Cardiac muscle cell (in vitro differentiated cells and primary cell): ENCODE results near the gene TAS1R3. TPM values are rescaled to one million over a fixed set of nuclear protein-coding genes. Genes with fewer than 3 reads are reported as not detected.

Experiments used
- DNase-seq, 2 donors: peaks; one replicate each; pipeline versions ENCODE4 v3.0.0 to v3.0.0-alpha.2; 2010 to 2017; ENCODE audit warnings: low read depth in 1 of 2, low spot score in 1 of 2
- H3K27ac ChIP-seq: fragments of 200-600 bp; sonication (generic); 2 replicates; pipeline ENCODE4 v1.5.1; 2016
- H3K27me3 ChIP-seq: fragments of 200-600 bp; sonication (generic); 2 replicates; pipeline ENCODE4 v1.6.0; 2016; ENCODE audit warnings: control low read depth
- H3K36me3 ChIP-seq: fragments of 200-600 bp; sonication (generic); 2 replicates; pipeline ENCODE4 v1.5.1; 2016; ENCODE audit warnings: control low read depth
- H3K4me1 ChIP-seq: fragments of 200-600 bp; sonication (generic); 2 replicates; pipeline ENCODE4 v1.8.1; 2017; ENCODE audit warnings: low read depth, mild to moderate bottlenecking, mixed run types
- H3K4me3 ChIP-seq: fragments of 200-600 bp; sonication (generic); 2 replicates; pipeline ENCODE4 v1.5.1; 2016; ENCODE audit warnings: mild to moderate bottlenecking
- H3K9me3 ChIP-seq: fragments of 200-600 bp; sonication (generic); 2 replicates; pipeline ENCODE4 v1.5.1; 2017; ENCODE audit warnings: low read depth, mild to moderate bottlenecking, control low read depth
- polyA plus RNA-seq: library from polyadenylated mRNA; unstranded; fragments of >200 nt; fragmentation: Nextera tagmentation; extraction: Ambion mirVana; gene quantifications from 2 replicates; pipeline ENCODE4 v1.2.1, GENCODE V29; 2016
- total RNA-seq: library from RNA; depleted of rRNA; stranded (reverse); fragments of >200 nt; gene quantifications from 2 replicates; pipeline ENCODE4 v1.2.3, GENCODE V29; 2016
- TF ChIP-seq, protein P1 (sequence below): IDR thresholded peaks from 2 replicates; pipeline ENCODE4 v1.5.1; 2012; ENCODE audit warnings: low read depth, mild to moderate bottlenecking, low read length

Gene TAS1R3
- total and polyA plus RNA-seq, 2 experiments from 2014 or later: 0.32 to 1.1 TPM

DNA sequence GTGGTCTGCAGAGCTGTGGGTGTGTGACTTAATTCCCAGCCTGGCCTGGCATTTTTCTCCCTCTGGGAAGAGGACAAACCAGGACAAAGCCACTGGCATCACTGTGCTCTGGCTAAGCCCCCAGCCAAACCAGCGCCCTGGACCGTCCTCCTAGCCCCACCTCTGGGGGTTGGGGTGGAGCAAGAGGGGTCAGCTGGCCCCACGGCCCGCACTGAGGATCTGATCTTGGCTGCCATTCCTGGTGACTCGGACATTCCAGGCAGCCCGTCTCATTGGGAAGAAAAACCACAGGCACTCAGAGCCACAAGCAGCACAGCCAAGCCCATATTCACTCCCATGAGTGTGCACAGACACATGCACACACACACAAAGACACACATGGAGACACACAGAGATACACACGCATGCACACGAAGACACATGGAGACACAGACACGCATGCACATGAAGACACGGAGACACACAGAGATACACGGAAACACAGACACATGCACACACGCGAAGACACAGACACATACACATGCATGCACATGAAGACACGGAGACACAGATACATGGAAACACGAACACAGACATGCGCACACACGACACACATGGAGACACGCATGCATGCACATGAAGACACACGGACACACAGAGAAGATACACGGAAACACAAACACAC, 29.6 kb downstream of the TAS1R3 start:
- no peak overlapping the region for H3K4me3 ChIP-seq
- H3K27me3 ChIP-seq: no peaks in the 10 kb centered on the region
- no peaks in the 10 kb centered on the region for H3K36me3 ChIP-seq
- H3K27ac ChIP-seq: peak overlapping the region; percentile 92
- TF ChIP-seq, protein P1, sequence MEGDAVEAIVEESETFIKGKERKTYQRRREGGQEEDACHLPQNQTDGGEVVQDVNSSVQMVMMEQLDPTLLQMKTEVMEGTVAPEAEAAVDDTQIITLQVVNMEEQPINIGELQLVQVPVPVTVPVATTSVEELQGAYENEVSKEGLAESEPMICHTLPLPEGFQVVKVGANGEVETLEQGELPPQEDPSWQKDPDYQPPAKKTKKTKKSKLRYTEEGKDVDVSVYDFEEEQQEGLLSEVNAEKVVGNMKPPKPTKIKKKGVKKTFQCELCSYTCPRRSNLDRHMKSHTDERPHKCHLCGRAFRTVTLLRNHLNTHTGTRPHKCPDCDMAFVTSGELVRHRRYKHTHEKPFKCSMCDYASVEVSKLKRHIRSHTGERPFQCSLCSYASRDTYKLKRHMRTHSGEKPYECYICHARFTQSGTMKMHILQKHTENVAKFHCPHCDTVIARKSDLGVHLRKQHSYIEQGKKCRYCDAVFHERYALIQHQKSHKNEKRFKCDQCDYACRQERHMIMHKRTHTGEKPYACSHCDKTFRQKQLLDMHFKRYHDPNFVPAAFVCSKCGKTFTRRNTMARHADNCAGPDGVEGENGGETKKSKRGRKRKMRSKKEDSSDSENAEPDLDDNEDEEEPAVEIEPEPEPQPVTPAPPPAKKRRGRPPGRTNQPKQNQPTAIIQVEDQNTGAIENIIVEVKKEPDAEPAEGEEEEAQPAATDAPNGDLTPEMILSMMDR: no peak
- DNase-seq: peak; percentile 67 to 94
- H3K4me1 ChIP-seq: peaks cover 39% of the 10 kb centered on the region
- H3K9me3 ChIP-seq: no peaks in the 10 kb centered on the region

DNA sequence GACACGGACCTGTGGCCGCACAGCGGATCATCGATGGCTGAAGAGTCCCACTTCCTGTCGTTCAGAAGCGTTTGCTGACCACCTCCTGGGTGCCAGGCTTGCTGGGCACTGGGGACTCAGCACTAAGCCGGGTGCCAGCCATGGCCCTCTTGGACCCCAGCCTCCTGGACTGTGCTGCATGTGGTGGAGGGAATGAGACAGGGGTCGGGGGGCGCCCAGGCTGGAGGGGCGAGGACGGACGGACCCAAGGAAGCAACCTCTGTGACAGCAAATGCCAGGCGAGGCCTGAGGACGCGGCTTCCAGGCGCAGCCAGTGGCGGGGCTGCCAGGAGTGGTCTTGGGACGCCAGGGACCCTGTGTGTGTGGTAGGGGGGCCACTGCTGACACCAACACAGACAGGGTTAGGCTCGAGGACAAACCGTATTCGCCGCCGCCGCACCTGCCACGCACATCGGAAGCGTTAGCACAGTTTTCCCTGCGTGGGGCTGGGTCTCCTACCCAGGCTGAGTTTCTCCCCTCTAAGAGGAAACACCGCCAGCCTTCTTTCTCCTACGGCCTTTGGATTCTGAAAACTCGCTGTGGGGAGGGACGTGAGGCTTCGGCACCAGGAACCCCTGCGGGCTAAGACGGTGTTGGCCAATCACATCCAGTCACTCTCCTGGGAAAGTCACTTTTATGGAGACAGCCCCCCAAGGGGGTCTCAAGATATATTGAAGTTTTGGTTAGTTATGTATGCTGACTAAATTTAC, 30.3 kb downstream of the TAS1R3 start:
- peak overlapping the region; percentile 92 for H3K27ac ChIP-seq
- H3K27me3 ChIP-seq: no peaks in the 10 kb centered on the region
- peaks cover 39% of the 10 kb centered on the region for H3K4me1 ChIP-seq
- TF ChIP-seq, protein P1: no peak
- H3K4me3 ChIP-seq: no peak overlapping the region
- H3K9me3 ChIP-seq: no peaks in the 10 kb centered on the region
- no peak for DNase-seq
- H3K36me3 ChIP-seq: no peaks in the 10 kb centered on the region

DNA sequence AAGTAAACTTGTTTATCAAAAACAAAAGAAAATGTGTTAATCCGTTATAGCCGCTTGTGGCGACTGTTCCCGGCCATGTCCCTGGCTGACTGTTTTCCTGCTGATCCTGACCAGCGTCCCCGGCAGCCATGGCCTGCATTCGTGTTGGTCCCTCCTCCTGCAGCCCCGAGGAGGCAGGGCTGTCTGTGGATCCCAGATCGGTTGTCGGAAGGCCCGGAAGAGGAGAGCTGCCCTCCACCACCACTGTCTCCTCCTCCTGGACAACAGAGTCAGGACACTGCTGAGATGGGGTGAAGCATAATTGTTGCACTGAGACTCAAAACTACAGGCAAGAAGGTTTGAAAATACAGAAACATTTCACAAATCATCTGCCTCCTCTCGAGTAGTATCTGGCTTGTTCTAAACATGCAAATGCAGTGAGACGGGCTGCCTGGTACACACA, 30.9 kb downstream of the TAS1R3 start:
- Histone ChIP-seq H3K27ac (peak overlapping the region; percentile 92), H3K27me3 (no peaks in the 10 kb centered on the region), H3K4me3 (no peak overlapping the region), H3K9me3 (no peaks in the 10 kb centered on the region), H3K4me1 (peaks cover 36% of the 10 kb centered on the region), H3K36me3 (no peaks in the 10 kb centered on the region)
- DNase-seq: peak; percentile 50 to 86
- TF ChIP-seq, protein P1: peak; percentile 20

DNA sequence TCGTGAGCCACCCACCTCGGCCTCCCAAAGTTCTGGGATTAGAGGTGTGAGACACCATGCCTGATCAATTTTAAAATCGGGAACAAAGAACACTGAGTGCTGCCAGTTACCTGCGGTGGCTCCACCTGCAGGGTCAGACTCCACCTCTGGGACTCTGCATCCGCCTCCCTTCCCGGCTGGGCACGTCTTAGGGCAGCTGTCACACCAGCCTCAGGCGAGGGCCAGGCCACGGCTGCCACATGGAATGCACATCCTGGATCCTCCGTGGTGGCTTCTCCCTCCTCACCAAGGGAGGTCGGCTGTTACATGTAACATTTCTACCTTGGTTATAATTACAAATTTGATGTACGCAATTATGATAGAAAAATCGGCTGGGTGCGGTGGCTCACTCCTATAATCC, 33.2 kb downstream of the TAS1R3 start:
- TF ChIP-seq, protein P1: no peak
- Histone ChIP-seq H3K9me3 (no peaks in the 10 kb centered on the region), H3K36me3 (no peaks in the 10 kb centered on the region), H3K4me3 (no peak overlapping the region), H3K27me3 (no peaks in the 10 kb centered on the region), H3K27ac (no peak overlapping the region), H3K4me1 (peaks cover 19% of the 10 kb centered on the region)
- DNase-seq: no peak

DNA sequence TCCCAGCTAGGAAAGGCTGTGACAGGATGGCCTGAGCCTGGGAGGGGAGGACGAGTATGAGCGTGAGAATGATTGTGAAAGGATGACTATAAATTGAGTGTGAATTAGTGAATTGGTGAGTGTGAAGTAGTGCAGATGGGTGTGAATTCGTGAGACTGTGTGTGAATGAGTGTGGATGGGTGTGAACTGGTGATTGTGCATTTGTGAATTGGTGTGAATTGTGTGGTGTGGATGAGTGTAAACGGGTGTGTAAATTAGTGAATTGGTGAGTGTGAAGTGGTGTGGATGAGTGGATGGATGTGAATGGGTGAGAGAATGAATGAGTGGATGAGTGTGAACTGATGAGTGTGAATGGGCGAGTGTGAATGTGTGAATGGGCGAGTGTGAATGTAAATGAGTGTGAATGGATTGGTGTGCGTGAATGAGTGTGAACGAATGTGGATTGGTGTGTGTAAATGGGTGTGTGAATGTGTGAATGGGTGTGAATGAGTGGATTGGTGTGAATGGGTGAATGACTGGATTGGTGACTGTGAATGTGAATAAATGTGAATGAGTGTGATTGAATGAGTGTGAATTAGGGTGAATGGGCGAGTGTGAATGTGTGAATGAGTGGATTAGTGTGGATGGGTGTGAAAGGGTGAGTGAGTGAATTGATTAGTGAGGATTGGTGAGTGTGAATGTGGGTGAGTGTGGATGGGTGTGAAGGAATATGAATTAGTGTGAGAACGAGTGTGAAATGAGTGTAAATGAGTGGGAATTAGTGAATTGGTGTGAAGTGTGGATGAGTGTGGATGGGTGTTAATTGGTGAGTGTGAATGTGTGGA, 35.0 kb downstream of the TAS1R3 start:
- DNase-seq: no peak
- Histone ChIP-seq H3K4me1 (peaks cover 4% of the 10 kb centered on the region), H3K27me3 (no peaks in the 10 kb centered on the region), H3K27ac (no peak overlapping the region), H3K4me3 (no peak overlapping the region), H3K9me3 (no peaks in the 10 kb centered on the region), H3K36me3 (no peaks in the 10 kb centered on the region)
- TF ChIP-seq, protein P1: no peak
